Lung (tissue), 12 donors: ENCODE measurements around the gene FRMD4A. TPM values are rescaled to one million over a fixed set of nuclear protein-coding genes. Genes with fewer than 3 reads are reported as not detected.
A peak's percentile ranks its signal among the peaks of the same experiment; 100 is the strongest.

ENCODE experiments used
- ATAC-seq: fragments of 200-7000 bp; cut with Tn5 transposase; one replicate; pipeline ENCODE4 v1.9.1; 2020; ENCODE audit warnings: moderate number of reproducible peaks; ENCODE audit not compliant: insufficient read depth, low FRiP score
- DNase-seq, 3 donors: peaks; one replicate each; pipeline ENCODE4 v3.0.0-alpha.2; 2013 to 2017
- H3K27ac ChIP-seq, 2 donors: one replicate each; pipeline ENCODE4 v1.5.1; 2013; ENCODE audit warnings: mild to moderate bottlenecking in 2 of 2, moderate library complexity in 2 of 2, control low read depth in 1 of 2, inconsistent platforms in 1 of 2, low read depth in 1 of 2, low read length in 1 of 2
- H3K27me3 ChIP-seq, 3 donors: one replicate each; pipeline ENCODE4 v1.5.1; 2013; ENCODE audit warnings: low read length in 2 of 3; ENCODE audit not compliant: control insufficient read depth in 3 of 3, insufficient read depth in 3 of 3
- H3K36me3 ChIP-seq, 4 donors: one replicate each; pipeline ENCODE4 v1.5.1; 2013; ENCODE audit warnings: low read length in 4 of 4, mild to moderate bottlenecking in 1 of 4, moderate library complexity in 1 of 4; ENCODE audit not compliant: control insufficient read depth in 4 of 4, insufficient read depth in 4 of 4
- H3K4me1 ChIP-seq, 5 donors: one replicate each; pipeline ENCODE4 v1.5.1; 2013; ENCODE audit warnings: low read length in 5 of 5, mild to moderate bottlenecking in 2 of 5, moderate library complexity in 1 of 5; ENCODE audit not compliant: control insufficient read depth in 5 of 5, insufficient read depth in 5 of 5
- H3K4me3 ChIP-seq: one replicate; pipeline ENCODE4 v1.5.1; 2013; ENCODE audit warnings: mild to moderate bottlenecking, control low read depth, moderate library complexity
- H3K9ac ChIP-seq, 2 donors: one replicate each; pipeline ENCODE4 v1.5.1; 2013; ENCODE audit warnings: low read length in 2 of 2, control low read depth in 1 of 2; ENCODE audit not compliant: insufficient read depth in 1 of 2
- H3K9me3 ChIP-seq, 4 donors: one replicate each; pipeline ENCODE4 v1.5.1; 2013; ENCODE audit warnings: low read length in 3 of 4, mild to moderate bottlenecking in 1 of 4, moderate library complexity in 1 of 4; ENCODE audit not compliant: control insufficient read depth in 4 of 4, insufficient read depth in 3 of 4
- WGBS, 2 donors: extraction: QIAGEN DNeasy Blood & Tissue Kit; methylation state at CpG; one replicate each; pipeline ENCODE4 v1.1.7; 2013; 5-methylcytosine and 5-hydroxymethylcytosine counted together
- polyA plus RNA-seq, 2 donors: library from polyadenylated mRNA; stranded (reverse); fragments of 200-250 nt; gene quantifications; one replicate each; pipeline ENCODE4 v1.2.1, GENCODE V29; 2013
- total RNA-seq, 2 donors: library from RNA; depleted of rRNA in 1 of 2; stranded (reverse); fragments of >200 nt in 1 of 2; gene quantifications; one replicate each; pipeline ENCODE4 v1.2.1, GENCODE V29; 2014 to 2021
- TF ChIP-seq, protein P1 (sequence below): IDR thresholded peaks from 2 replicates; pipeline ENCODE4 v1.5.1; 2012; ENCODE audit warnings: mild to moderate bottlenecking; ENCODE audit errors: control extremely low read depth, extremely low read depth
- donor health status: control.
- donor health status: control.
- donor health status: Bipolar disorder and iron deficiency.
- donor health status: healthy.
- donor health status: DM: yes; HTN: yes; CAD: no.

The FRMD4A gene
- total and polyA plus RNA-seq, 4 donors, result 12.0 to 64.5 (median 29.3) TPM

DNA sequence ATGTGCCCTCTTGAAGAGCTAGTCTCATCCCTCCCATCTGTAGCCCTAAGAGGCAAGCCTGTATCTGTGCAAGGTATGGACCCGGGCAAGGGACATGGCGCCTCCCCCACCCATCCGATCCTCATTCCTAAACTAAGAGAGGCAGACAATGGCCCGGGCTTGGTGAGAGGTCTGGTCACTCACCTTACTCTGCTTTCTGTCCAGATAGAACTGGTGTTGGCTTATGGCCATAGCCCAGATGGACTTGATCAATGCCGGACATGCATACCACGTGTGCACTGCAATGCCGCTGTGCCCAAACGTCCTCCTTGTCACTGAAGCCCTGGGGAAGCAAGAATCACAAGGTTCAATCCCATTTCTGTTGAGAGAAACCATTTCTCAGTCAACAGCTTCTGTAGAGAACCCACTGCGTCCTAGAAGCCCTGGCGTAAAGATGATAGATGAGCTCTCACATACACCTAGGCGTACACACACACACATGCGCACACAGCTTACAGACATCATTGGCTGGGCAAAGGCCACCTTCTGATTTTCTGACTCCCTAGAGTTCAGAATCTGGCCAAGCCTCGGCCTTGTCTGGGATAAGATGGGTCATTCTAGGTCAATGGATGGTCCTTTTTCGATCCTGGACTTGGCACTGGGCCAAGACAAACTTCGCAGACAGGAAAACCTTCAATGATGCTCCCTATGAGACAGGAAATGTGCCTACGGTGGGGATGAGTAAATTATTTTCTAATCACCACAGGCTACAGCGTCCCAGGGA is 629.4 kb downstream of the FRMD4A start:
- H3K4me3 ChIP-seq, result no peak overlapping the region
- peaks cover 3 to 29% (median 18%) of the 10 kb centered on the region in 4 donors for H3K36me3 ChIP-seq
- H3K27ac ChIP-seq, result no peak overlapping the region
- H3K9ac ChIP-seq, result no peak overlapping the region
- DNase-seq (no peak), ATAC-seq (no peak)
- TF ChIP-seq, protein P1, sequence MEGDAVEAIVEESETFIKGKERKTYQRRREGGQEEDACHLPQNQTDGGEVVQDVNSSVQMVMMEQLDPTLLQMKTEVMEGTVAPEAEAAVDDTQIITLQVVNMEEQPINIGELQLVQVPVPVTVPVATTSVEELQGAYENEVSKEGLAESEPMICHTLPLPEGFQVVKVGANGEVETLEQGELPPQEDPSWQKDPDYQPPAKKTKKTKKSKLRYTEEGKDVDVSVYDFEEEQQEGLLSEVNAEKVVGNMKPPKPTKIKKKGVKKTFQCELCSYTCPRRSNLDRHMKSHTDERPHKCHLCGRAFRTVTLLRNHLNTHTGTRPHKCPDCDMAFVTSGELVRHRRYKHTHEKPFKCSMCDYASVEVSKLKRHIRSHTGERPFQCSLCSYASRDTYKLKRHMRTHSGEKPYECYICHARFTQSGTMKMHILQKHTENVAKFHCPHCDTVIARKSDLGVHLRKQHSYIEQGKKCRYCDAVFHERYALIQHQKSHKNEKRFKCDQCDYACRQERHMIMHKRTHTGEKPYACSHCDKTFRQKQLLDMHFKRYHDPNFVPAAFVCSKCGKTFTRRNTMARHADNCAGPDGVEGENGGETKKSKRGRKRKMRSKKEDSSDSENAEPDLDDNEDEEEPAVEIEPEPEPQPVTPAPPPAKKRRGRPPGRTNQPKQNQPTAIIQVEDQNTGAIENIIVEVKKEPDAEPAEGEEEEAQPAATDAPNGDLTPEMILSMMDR, result no peak
- H3K9me3 ChIP-seq, result no peaks in the 10 kb centered on the region
- H3K4me1 ChIP-seq, result peaks cover 6 to 21% (median 11%) of the 10 kb centered on the region in 5 donors
- H3K27me3 ChIP-seq, result no peaks in the 10 kb centered on the region
- 81 to 86% methylated on average over 17 of the region's 17 CpGs for WGBS, 2 donors

DNA sequence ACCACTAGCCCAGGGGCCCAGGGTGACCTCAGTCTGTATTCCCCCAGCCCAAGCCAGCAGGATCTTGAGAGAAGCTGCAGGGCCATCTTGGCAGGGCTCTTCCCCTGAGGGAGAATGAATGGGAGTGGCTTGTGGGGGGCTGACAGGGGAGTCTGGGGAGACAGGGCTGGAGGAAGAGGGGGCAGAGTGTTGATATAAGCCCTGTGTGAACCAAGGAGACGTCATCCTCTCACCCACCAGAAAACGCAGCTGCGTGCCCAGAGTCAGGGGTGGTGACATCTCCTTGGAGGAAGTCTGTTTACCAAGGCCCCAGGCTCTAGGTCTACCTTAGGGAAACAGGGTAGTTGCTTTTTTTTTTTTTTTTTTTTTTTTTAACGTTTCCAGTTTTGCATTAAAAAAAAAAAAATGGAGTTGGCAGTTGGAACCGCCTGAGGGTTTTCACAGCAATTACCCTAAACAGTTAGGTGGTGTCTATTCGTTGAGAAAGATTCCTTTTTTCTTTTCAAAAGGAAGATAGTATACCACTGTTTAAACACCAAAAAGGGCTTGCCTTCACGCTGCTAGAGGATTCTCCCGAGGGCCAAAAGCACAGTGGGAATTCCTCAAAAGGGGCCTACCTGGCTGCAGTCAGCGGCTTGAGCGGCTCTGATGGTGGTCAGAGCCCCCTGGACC is 630.1 kb downstream of the FRMD4A start:
- Histone ChIP-seq H3K27me3 (no peaks in the 10 kb centered on the region), H3K4me1 (peaks cover 0 to 21% (median 6%) of the 10 kb centered on the region in 5 donors), H3K36me3 (peaks cover 3 to 36% (median 20%) of the 10 kb centered on the region in 4 donors), H3K9ac (no peak overlapping the region), H3K4me3 (no peak overlapping the region), H3K9me3 (no peaks in the 10 kb centered on the region), H3K27ac (no peak overlapping the region)
- TF ChIP-seq, protein P1, result no peak
- 51 to 71% methylated on average over 10 of the region's 10 CpGs for WGBS, 2 donors
- no peak for ATAC-seq
- no peak for DNase-seq

DNA sequence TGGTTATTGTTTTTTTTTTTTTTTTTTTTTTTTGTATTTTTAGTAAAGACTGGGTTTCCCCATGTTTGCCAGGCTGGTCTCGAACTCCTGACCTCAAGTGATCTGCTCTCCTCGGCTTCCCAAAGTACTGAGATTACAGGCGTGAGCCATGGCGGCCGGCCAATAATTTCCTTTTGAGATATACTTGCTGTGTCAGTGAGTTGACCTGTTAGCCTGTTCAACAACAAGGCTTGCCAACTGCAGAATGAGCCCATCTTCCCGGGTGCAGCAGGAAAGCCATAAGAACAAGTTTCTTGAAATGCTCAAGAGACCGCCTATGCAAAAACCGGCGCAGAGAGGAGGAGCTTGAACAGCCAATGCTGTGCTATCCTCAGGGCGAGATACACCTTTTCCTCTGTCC is 631.5 kb downstream of the FRMD4A start:
- Histone ChIP-seq H3K27ac (peak overlapping the region in 1 of 2 donors; percentile 20), H3K9ac (no peak overlapping the region), H3K4me3 (no peak overlapping the region), H3K9me3 (no peaks in the 10 kb centered on the region), H3K27me3 (no peaks in the 10 kb centered on the region), H3K4me1 (peaks cover 0 to 19% (median 6%) of the 10 kb centered on the region in 5 donors), H3K36me3 (peaks cover 3 to 44% (median 23%) of the 10 kb centered on the region in 4 donors)
- TF ChIP-seq, protein P1, result no peak
- ATAC-seq, result no peak
- 68 to 76% methylated on average over 10 of the region's 10 CpGs for WGBS, 2 donors
- DNase-seq, result peak; percentile 38 to 55 (median 49)
